Ureter (tissue), 1 donor: ENCODE data around the gene NUDT22. TPM values are rescaled to one million over a fixed set of nuclear protein-coding genes. Genes with fewer than 3 reads are reported as not detected.

ENCODE experiments used
- DNase-seq: peaks from one replicate; pipeline ENCODE4 v3.0.0-alpha.2; 2020; ENCODE audit warnings: low spot score
- total RNA-seq: library from RNA; stranded (reverse); gene quantifications from one replicate; pipeline ENCODE4 v1.2.4, GENCODE V29; 2023
- donor health status: DM: yes; HTN: yes; CAD: no.

Gene NUDT22
- total RNA-seq, 1 donor from 2014 or later: 82.7 TPM

DNA sequence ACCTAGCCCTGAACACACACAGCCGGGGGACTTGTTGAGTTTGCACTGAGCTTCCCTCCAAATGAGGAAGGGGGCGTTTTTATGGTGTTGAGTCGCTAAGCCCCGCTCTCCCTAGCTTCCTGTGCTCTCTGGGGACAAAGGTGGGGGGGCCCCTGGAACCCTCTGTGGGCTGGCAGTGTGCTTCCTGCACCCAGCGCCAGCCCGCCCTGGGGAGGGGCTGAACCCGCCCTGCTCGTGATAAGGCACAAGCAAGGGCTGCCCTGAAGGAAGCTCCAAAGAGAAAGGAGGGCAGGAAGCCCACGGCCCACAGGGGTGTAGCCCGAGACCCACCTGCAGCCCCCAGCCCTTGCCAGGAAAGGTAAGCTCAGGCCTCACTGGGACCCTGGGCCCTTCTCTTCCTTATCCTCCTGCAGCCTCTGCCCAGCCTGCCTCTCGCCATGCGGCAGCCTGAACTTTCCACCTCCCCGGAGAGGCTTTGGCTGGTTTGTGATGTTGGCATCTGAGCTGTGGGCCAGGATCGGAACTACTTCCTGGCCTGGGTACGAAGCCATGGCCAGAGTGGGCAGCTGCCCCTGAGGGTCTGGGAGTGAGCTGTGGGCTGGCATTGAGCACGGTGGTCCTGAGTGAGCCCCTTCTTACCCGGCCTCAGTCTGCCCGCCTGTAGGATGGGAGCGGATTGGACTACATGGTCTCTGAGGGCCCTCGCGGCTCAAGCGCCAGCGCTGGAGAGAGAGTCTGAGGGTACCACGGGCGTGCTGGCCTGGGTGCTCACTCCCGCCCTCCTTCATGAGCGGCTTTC, 19.4 kb upstream of the NUDT22 start, which contains the start of gene FERMT3:
Gene FERMT3 (plus strand): TSS at position 265 of the 799 bp plus-strand sequence. CDS start 644 bp downstream, outside the sequence.
- no peak for DNase-seq

DNA sequence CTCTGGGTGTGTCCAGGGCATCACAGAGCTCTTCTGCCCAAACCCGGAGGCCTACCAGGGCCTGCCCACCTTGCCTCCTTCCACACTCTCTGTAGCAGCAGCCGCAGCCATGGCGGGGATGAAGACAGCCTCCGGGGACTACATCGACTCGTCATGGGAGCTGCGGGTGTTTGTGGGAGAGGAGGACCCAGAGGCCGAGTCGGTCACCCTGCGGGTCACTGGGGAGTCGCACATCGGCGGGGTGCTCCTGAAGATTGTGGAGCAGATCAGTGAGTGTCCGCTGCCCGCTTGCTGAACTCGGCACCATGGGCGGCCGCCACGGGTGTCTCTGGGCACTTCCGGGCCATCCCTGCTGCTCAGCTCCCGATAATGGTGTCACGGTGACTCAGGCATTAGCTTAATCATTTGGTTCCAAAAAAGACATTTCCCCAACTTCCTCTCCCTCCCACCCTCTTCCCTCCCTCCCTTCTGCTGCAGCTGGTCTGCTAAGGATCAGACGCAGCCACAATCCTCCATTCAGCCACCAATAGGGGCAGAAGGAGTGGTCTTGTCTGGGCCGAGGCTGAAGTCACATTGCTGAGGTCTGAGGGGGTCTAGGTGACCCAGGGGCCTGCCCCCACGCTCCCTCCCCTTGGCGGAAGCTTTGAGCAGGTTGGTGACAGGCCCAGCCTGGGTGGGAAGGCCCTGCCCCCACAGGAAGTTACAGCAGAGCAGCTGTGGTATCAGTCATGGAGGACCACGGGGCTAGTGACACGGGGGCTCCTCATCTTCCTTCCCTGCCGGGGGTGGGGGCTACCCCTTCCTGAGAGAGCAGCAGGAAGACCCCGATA, 18.6 kb upstream of the NUDT22 start:
- no peak for DNase-seq

DNA sequence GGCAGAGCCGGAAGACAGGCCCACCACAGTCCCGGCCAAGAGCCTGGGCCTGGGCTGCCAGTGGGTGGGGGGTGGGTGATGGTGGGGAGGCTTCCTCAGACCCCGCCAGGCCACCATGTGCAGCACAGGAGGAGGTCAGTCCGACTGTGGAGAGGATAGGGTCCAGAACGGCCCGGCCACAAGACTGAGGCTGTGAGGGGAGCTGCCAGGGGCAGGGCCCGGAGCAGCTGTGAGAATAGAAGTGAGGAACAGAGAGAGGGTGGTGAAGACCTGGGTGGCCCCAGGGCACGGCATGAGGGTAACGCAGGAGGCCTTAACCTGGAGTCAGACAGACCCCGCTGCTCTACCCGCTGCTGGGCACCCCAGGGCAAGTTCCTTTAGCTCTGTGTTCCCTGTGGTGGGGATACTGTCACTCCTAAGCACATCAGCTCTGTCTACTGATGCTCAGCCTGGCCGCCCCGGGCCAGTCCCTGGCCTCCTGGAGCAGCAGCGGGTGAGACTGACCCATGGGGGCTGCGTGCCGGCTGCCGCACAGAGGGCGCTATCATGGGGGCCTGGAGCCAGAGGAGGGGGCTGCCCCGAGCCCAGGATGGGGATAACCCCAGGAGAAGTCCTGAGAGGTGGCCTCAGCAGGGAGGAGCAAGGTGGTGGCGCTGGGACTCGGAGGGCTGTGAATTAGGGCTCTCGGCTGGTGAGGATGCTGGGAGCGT, 17.8 kb upstream of the NUDT22 start:
- no peak for DNase-seq

- no peak for DNase-seq
These were observed 17.1 kb upstream of the NUDT22 start for GRCh38 chr11:64208796-64209562.

DNA sequence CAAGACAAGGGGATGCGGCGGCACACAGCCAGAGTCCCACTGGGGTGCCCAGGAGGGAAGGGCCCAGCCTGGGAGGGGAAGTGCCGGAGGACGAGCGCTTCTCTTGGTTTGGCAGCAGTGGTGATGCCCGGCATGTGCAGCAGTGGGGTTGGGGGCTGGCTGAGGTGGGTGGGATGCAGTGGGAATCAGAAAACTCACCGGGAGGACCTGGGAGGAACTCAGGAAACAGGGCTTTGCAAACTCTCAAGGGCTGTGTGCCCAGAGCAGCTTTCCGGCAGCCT, 16.6 kb upstream of the NUDT22 start:
- no peak for DNase-seq

DNA sequence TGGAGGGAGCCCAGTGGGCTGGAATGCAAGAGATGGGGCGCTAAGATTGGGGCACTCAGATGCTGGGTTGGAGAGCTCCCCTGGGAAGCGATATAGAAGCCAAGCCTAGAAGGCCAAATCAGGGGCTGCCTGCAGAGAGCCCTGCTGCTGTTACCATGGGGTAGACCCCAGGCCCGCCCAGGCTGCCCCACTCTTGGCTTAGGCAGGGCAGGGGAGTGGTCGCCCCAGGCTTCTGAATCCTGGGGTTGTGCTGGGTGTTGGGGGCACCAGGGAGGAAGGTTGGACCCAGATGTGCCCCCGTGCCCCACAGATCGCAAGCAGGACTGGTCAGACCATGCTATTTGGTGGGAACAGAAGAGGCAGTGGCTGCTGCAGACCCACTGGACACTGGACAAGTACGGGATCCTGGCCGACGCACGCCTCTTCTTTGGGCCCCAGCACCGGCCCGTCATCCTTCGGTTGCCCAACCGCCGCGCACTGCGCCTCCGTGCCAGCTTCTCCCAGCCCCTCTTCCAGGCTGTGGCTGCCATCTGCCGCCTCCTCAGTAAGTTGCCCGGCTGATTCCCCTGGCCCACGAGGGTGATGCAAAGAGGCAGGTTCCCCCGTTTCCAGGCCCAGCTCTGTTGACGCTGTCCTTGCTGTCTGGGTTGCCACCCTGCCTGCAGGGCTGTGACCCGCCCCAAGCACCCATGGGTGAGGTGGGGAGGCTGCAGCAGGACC, 15.6 kb upstream of the NUDT22 start:
- DNase-seq: no peak

GRCh38 chr11:64211181-64211872, 14.7 kb upstream of the NUDT22 start:
- DNase-seq: no peak

- no peak for DNase-seq
These were observed 9.2 kb upstream of the NUDT22 start for GRCh38 chr11:64216879-64217278.

DNA sequence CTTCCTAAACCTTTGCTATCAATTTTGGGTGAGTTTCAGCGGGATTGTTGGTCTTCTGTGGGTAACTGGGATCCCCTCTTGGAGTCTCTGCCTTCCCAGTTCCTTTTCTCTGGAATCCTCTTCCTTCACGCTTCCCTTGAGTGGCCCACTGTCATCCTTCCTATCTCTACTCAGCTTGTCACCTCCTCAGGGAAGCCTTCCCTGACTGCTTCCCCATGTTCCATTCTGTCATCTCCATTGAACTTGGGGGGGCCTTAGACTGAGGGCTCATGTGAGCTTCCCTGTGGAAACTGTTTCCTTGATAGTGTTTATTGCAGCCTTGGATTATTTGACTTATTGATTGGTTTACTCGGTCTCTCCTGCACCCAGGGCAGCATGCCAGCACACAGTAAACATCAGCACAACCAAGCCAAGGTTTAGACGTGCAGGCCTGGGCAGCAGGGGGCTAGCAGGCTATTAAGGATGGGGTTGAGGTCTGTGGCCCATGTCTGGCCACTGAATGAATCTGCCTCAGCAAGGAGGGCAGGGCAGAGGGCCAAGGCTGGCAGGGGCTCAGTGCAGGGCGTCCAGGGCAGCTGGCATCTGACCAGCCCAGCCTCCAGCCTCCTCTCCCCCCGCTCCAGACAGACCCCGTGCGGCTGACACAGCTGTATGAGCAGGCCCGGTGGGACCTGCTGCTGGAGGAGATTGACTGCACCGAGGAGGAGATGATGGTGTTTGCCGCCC, 7.3 kb upstream of the NUDT22 start:
- no peak for DNase-seq

DNA sequence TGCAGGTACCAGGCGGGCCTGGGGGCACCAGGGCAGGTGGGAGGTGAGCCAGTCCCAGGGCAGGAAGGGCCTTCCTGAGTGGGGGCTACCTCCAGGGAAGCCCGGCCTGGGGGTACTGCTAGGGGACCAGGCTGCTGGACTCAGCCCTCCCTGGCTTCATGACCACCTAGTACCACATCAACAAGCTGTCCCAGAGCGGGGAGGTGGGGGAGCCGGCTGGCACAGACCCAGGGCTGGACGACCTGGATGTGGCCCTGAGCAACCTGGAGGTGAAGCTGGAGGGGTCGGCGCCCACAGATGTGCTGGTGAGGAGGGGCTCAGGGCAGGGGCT, 6.8 kb upstream of the NUDT22 start:
- no peak for DNase-seq

- DNase-seq: no peak
These were observed 6.3 kb upstream of the NUDT22 start for GRCh38 chr11:64219755-64220154.

- no peak for DNase-seq
These were observed 5.8 kb upstream of the NUDT22 start for GRCh38 chr11:64220271-64220670.

GRCh38 chr11:64220798-64221197, 5.3 kb upstream of the NUDT22 start:
- no peak for DNase-seq

DNA sequence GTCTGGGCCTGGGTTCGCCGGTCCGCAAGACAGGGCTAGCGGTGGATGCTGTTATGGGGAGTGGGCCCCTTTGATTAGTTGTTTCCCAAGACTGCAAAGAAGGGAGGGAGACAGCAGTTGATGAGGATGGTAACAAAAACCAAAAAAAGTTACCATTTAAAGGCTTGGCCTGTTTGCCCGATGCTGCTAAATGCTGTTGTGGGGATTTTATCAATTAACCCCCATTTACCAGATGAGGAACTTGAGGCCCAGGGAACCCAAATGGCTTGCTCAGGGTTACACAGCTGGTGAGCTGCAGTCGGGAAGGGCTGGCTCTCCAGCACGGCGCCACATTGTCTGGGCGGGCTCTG, 3.4 kb upstream of the NUDT22 start:
- no peak for DNase-seq

DNA sequence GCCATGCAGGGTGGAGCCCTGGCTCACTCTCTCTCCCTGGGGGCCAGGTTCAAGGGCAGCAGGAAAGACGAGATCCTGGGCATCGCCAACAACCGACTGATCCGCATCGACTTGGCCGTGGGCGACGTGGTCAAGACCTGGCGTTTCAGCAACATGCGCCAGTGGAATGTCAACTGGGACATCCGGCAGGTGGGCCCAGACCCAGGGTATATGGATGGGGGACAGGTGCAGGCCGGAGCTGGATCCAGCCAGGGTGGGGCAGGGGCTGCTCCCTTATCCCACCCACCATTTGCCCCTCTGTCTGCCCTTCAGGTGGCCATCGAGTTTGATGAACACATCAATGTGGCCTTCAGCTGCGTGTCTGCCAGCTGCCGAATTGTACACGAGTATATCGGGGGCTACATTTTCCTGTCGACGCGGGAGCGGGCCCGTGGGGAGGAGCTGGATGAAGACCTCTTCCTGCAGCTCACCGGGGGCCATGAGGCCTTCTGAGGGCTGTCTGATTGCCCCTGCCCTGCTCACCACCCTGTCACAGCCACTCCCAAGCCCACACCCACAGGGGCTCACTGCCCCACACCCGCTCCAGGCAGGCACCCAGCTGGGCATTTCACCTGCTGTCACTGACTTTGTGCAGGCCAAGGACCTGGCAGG, 2.9 kb upstream of the NUDT22 start:
- DNase-seq: no peak

DNA sequence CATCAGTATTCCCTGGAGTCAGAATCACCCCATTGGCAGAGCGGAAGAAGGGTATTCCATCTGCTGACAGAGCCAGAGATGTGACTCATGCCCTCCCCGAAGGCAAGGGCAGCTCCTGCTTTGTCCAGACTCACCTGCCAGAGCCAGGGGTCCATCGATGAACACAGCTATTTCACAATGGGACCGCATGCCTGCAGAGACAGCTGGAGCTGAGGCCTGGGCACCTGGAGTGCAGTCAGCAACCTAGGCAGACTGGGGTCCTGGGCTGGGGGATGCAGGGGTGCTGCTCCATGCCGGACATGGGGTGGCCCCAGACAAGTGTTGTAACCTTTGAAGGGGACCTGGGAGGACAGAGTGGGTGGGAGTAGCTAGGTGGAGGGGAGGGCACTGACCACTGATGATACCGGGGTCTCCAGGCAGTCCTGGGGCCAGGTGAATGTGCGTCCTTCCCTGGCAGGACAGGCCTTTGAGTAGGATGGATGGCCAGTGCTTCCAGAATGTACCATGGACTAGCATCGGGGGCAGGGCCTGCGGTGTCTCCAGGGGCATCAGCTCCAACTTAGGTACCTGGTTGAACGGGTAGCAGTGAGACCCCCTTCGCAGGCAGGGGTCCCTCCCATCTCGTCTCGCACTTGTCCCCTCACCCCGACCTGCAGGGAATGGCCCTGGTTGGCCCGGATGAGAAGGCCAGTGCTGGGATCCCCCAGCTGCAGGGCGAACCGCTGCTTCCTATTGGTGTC, 1.8 kb upstream of the NUDT22 start:
- no peak for DNase-seq

GRCh38 chr11:64224891-64225607, 1.0 kb upstream of the NUDT22 start:
- peak; percentile 45 for DNase-seq

- DNase-seq: peak; percentile 71
These were observed 505 bp downstream of the NUDT22 start for GRCh38 chr11:64226507-64227051.
